Caco-2 (cell line): Measurements from ENCODE around the gene RALGAPA2. TPM values are rescaled to one million over a fixed set of nuclear protein-coding genes. Genes with fewer than 3 reads are reported as not detected.

Experiments used
- BruUV-seq: library from RNA; stranded (reverse); fragments of 400-500 nt; replicated peaks from 2 replicates; lab custom pipeline; 2021; lab: Mats Ljungman, UMichigan
- CTCF ChIA-PET: fragments of 300-600 bp; sonication (Branson Sonifier 250); formaldehyde crosslinking; loops from one replicate; lab custom pipeline; 2022; ENCODE audit warnings: antibody characterized with exemption; lab: Charles Lee
- POLR2A ChIA-PET: fragments of 300-600 bp; sonication (Branson Sonifier 250); formaldehyde crosslinking; loops from one replicate; lab custom pipeline; 2022; ENCODE audit warnings: antibody characterized with exemption; lab: Charles Lee
- DNase-seq, 2 experiments: peaks; one replicate each; pipeline versions ENCODE4 v3.0.0 to v3.0.0-alpha.2; 2020 to 2022
- H3K27me3 ChIP-seq: replicated peaks from 2 replicates; pipeline ENCODE4 v1.6.0; 2011; ENCODE audit warnings: low read length; ENCODE audit not compliant: control insufficient read depth, insufficient read depth
- H3K36me3 ChIP-seq: 2 replicates; pipeline ENCODE4 v1.5.1; 2011; ENCODE audit warnings: low read length; ENCODE audit not compliant: control insufficient read depth, insufficient read depth
- H3K4me1 ChIP-seq: fragments of 250-450 bp; sonication (Bioruptor Pico); 2 replicates; pipeline ENCODE4 v1.5.1; 2020; ENCODE audit warnings: mild to moderate bottlenecking
- H3K4me3 ChIP-seq: 2 replicates; pipeline ENCODE4 v1.5.1; 2011; ENCODE audit warnings: low read depth, mild to moderate bottlenecking, control low read depth, low read length
- H3K9me3 ChIP-seq: fragments of 250-450 bp; sonication (Bioruptor Pico); 2 replicates; pipeline ENCODE4 v1.5.1; 2020; ENCODE audit warnings: mild to moderate bottlenecking, moderate library complexity
- H3K27ac Mint-ChIP-seq: one replicate; pipeline ENCODE4 v1.8.0; 2022; ENCODE audit warnings: mixed read lengths; ENCODE audit not compliant: unreplicated experiment
- H3K27me3 Mint-ChIP-seq: one replicate; pipeline ENCODE4 v1.8.0; 2022; ENCODE audit warnings: mixed read lengths; ENCODE audit not compliant: insufficient read depth, unreplicated experiment
- H3K36me3 Mint-ChIP-seq: one replicate; pipeline ENCODE4 v1.8.0; 2022; ENCODE audit warnings: mild to moderate bottlenecking, mixed read lengths; ENCODE audit not compliant: insufficient read depth, unreplicated experiment
- H3K4me1 Mint-ChIP-seq: one replicate; pipeline ENCODE4 v1.8.0; 2022; ENCODE audit warnings: low read depth, mixed read lengths; ENCODE audit not compliant: unreplicated experiment
- H3K4me3 Mint-ChIP-seq: one replicate; pipeline ENCODE4 v1.8.0; 2022; ENCODE audit warnings: mild to moderate bottlenecking, moderate library complexity, mixed read lengths; ENCODE audit not compliant: unreplicated experiment
- H3K9me3 Mint-ChIP-seq: one replicate; pipeline ENCODE4 v1.8.0; 2022; ENCODE audit warnings: mixed read lengths; ENCODE audit not compliant: unreplicated experiment
- intact Hi-C: fragments of 100-400 bp; cut with micrococcal nuclease; formaldehyde crosslinking; loops from one replicate; pipeline ENCODE4 v1.10.0; 2022; ENCODE audit not compliant: unreplicated experiment
- total RNA-seq: library from RNA; stranded (reverse); gene quantifications from 2 replicates; pipeline ENCODE4 v1.2.3, GENCODE V29; 2022
- TF ChIP-seq, protein P1 (sequence below), 2 experiments: fragments of 200-600 bp in 1 of 2; IDR thresholded peaks; 1 replicate in 1 of 2; 2 replicates in 1 of 2; pipeline versions ENCODE4 v1.5.1 to v1.8.0; 2011 to 2022; ENCODE audit warnings: antibody characterized with exemption in 1 of 2, control low read depth in 1 of 2, inconsistent platforms in 1 of 2, low read depth in 1 of 2, low read length in 1 of 2, mild to moderate bottlenecking in 1 of 2, moderate library complexity in 1 of 2; ENCODE audit not compliant: insufficient read depth in 1 of 2, severe bottlenecking in 1 of 2, unreplicated experiment in 1 of 2

The RALGAPA2 gene
- total RNA-seq, 1 experiment from 2014 or later: 17.3 TPM

DNA sequence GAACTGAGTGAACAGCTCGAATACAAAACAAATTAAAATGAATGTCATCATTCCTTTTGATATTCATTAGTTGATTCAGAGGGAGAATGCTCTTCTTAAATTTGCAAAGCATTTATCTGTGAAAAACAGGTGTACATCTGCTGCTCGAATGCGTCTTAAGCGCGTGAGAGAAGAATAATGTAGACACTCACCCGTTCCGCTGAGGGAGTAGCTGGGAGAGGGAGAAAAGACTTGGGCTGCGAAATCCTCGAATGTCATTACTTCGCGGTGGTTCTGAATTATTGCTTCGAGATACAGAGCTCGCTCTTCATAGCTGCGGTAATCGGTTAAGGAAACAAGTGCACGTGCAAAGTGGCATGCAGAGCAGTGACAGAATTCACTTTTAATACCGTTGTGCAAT lies 300.6 kb downstream of the RALGAPA2 start:
- no peak for DNase-seq
- Mint-ChIP-seq H3K36me3 (peaks cover 4% of the 10 kb centered on the region), H3K4me1 (no peaks in the 10 kb centered on the region), H3K27me3 (no peaks in the 10 kb centered on the region), H3K4me3 (no peak overlapping the region), H3K9me3 (no peaks in the 10 kb centered on the region), H3K27ac (no peak overlapping the region)
- Histone ChIP-seq H3K9me3 (no peaks in the 10 kb centered on the region), H3K27me3 (no peaks in the 10 kb centered on the region), H3K4me1 (no peaks in the 10 kb centered on the region), H3K4me3 (no peak overlapping the region), H3K36me3 (no peaks in the 10 kb centered on the region; the same call in 1 of the 2 replicates)
- intact Hi-C loops: no loop called here
- ChIA-PET POLR2A (no interaction called here), CTCF (no interaction called here)
- no TSS peak for BruUV-seq
- TF ChIP-seq, protein P1, sequence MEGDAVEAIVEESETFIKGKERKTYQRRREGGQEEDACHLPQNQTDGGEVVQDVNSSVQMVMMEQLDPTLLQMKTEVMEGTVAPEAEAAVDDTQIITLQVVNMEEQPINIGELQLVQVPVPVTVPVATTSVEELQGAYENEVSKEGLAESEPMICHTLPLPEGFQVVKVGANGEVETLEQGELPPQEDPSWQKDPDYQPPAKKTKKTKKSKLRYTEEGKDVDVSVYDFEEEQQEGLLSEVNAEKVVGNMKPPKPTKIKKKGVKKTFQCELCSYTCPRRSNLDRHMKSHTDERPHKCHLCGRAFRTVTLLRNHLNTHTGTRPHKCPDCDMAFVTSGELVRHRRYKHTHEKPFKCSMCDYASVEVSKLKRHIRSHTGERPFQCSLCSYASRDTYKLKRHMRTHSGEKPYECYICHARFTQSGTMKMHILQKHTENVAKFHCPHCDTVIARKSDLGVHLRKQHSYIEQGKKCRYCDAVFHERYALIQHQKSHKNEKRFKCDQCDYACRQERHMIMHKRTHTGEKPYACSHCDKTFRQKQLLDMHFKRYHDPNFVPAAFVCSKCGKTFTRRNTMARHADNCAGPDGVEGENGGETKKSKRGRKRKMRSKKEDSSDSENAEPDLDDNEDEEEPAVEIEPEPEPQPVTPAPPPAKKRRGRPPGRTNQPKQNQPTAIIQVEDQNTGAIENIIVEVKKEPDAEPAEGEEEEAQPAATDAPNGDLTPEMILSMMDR (IDR thresholded peaks at IDR 0.05; ENCODE audit: insufficient read depth in 1 of 2, low read depth in 1 of 2, low read length in 1 of 2, severe bottlenecking in 1 of 2, unreplicated experiment in 1 of 2): no peak

DNA sequence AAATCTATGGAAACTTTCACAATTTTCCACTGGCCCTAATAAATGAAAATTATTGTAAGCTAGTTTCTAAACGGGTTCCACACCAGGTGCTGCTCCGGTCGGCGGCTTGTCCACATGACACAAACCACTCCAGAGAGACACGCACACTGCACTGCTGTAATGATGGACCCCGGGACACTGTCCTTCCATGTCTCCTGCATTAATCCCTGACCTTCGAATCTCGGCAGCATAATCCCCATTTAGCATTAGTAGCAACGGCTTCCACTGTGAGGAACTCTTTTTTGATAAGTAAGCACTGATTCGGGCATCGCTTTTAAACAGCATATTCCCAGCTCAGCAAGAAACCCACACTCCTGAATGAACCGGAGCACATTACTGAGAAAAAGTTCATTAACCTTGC lies 301.0 kb downstream of the RALGAPA2 start:
- no peaks in the 10 kb centered on the region for H3K9me3 ChIP-seq
- H3K36me3 Mint-ChIP-seq: peaks cover 4% of the 10 kb centered on the region
- H3K9me3 Mint-ChIP-seq: no peaks in the 10 kb centered on the region
- TF ChIP-seq, protein P1 (IDR thresholded peaks at IDR 0.05; ENCODE audit: insufficient read depth in 1 of 2, low read depth in 1 of 2, low read length in 1 of 2, severe bottlenecking in 1 of 2, unreplicated experiment in 1 of 2): no peak
- POLR2A ChIA-PET: no interaction called here
- intact Hi-C loops: no loop called here
- H3K4me1 ChIP-seq: no peaks in the 10 kb centered on the region
- H3K27me3 ChIP-seq: no peaks in the 10 kb centered on the region
- H3K4me1 Mint-ChIP-seq: no peaks in the 10 kb centered on the region
- no peak overlapping the region for H3K4me3 ChIP-seq
- no peak overlapping the region for H3K4me3 Mint-ChIP-seq
- CTCF ChIA-PET: no interaction called here
- no peaks in the 10 kb centered on the region for H3K27me3 Mint-ChIP-seq
- DNase-seq: no peak
- no peak overlapping the region for H3K27ac Mint-ChIP-seq
- H3K36me3 ChIP-seq: no peaks in the 10 kb centered on the region; the same call in 1 of the 2 replicates
- BruUV-seq: no TSS peak

DNA sequence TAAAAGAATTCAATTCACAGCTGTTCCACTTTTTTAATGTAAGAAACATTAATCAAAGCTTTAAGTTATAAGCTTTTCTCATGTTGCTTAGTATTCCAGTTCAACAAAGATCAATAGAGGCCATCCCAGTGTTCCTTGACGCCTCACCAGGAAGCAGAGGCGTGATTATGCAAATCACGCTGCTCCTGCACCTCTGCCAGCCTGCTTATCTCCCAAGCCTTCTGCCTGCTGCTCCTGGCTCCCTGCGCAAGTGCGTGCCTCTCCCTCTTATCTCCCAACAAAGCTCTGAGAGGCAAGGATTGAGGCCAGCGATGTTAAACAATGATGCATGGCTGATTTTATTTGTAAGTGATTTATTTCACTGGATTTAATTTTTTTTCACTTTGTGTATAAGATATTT lies 301.8 kb downstream of the RALGAPA2 start:
- H3K4me1 Mint-ChIP-seq: no peaks in the 10 kb centered on the region
- no peaks in the 10 kb centered on the region for H3K4me1 ChIP-seq
- ChIA-PET POLR2A (no interaction called here), CTCF (no interaction called here)
- H3K36me3 Mint-ChIP-seq: peaks cover 4% of the 10 kb centered on the region
- H3K4me3 ChIP-seq: no peak overlapping the region
- H3K27me3 ChIP-seq: no peaks in the 10 kb centered on the region
- H3K36me3 ChIP-seq: no peaks in the 10 kb centered on the region; the same call in 1 of the 2 replicates
- H3K9me3 Mint-ChIP-seq: no peaks in the 10 kb centered on the region
- H3K27ac Mint-ChIP-seq: no peak overlapping the region
- intact Hi-C loops: no loop called here
- H3K9me3 ChIP-seq: no peaks in the 10 kb centered on the region
- no peaks in the 10 kb centered on the region for H3K27me3 Mint-ChIP-seq
- no TSS peak for BruUV-seq
- H3K4me3 Mint-ChIP-seq: no peak overlapping the region
- no peak for DNase-seq
- TF ChIP-seq, protein P1 (IDR thresholded peaks at IDR 0.05; ENCODE audit: insufficient read depth in 1 of 2, low read depth in 1 of 2, low read length in 1 of 2, severe bottlenecking in 1 of 2, unreplicated experiment in 1 of 2): no peak
